ENCODE data around the gene LATS1.
A peak's percentile ranks its signal among the peaks of the same experiment; 100 is the strongest.
"Not testable (repeated sequence)": the region's sequence is repeated elsewhere in the genome, so short reads cannot be mapped to it uniquely, and the experiment has no call there.

The LATS1 gene

DNA sequence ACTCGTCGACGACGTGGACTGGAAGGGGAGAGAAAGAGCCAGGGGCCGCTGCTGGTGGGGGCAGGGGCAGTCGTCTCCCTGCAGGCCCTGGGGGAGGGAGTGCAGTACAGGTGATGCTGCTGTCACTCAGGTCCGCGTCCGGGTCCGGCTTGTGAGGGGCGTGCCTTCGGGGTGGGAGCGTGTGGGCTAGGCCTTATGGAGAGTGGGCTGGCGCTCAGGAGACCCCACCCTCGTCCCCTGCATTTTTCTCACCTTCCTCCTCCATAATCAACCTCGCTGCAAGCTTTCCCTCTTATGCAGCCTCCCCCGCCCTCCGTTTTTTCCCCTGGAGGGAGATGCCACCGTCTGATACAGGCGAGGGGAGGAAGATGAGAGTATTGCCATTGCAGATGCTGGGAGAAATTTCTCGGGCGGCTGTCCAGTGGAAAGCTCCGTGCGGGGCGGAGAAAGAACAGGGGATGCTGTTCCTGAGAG is 32.3 kb upstream of the LATS1 start:
- H3K4me1 ChIP-seq (ENCODE audit: insufficient read depth, low read length) = peaks cover 22% of the 10 kb centered on the region
- H3K9me3 ChIP-seq (ENCODE audit: low read length) = no peaks in the 10 kb centered on the region
- peak overlapping the region; percentile 78 to 86 for H3K4me3 ChIP-seq (ENCODE audit: low read depth in 1 of 2, low read length in 2 of 2)
- H3K27ac ChIP-seq (ENCODE audit: low read depth, low read length) = peak overlapping the region; percentile 81
- peak overlapping the region; percentile 76 for H3K9ac ChIP-seq (ENCODE audit: low read length)
- no peaks in the 10 kb centered on the region for H3K27me3 ChIP-seq (ENCODE audit: control insufficient read depth in 1 of 2, insufficient read depth in 2 of 2, low read length in 2 of 2)
- no peaks in the 10 kb centered on the region for H3K36me3 ChIP-seq (ENCODE audit: insufficient read depth, low read length)

DNA sequence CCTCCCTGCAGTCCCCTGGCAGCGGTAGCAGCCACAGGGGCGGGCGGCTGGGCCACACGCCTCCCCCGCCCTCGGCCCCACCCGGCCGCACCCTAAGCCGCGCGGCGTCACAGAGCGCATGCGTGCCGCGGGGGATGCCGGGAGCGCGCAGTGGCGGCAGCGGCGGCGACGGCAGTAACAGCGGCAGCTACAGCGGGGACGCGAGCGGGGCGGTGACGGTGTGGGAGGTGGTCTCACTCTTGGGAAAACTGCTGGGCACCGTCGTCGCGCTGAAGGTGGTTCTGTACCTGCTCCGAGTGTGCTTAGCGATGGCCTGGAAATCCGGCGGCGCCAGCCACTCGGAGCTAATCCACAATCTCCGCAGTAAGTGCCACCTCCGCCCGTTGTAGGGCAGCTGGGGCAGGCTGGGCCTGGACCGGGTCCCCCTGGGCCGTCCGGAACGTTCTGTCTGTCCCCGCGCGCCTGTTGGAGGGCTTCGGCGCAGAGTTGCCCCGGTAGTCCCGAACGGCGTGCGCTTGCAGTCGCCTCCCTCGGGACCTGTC is 31.8 kb upstream of the LATS1 start, which contains the start of gene PCMT1:
PCMT1 (plus strand) TSS at position 148 of the 542 bp plus-strand sequence; CDS start at position 309, 161 bp downstream.
- H3K9ac ChIP-seq (ENCODE audit: low read length) = peak within 1 kb of the TSS; percentile 76
- no peaks in the 10 kb centered on the region for H3K36me3 ChIP-seq (ENCODE audit: insufficient read depth, low read length)
- no peaks in the 10 kb centered on the region for H3K27me3 ChIP-seq (ENCODE audit: control insufficient read depth in 1 of 2, insufficient read depth in 2 of 2, low read length in 2 of 2)
- peak within 1 kb of the TSS; percentile 78 to 86 for H3K4me3 ChIP-seq (ENCODE audit: low read depth in 1 of 2, low read length in 2 of 2)
- H3K4me1 ChIP-seq (ENCODE audit: insufficient read depth, low read length) = peaks cover 22% of the 10 kb centered on the region
- H3K27ac ChIP-seq (ENCODE audit: low read depth, low read length) = peak within 1 kb of the TSS; percentile 81
- H3K9me3 ChIP-seq (ENCODE audit: low read length) = no peaks in the 10 kb centered on the region

- H3K9me3 ChIP-seq (ENCODE audit: low read length); H3K27me3 ChIP-seq (ENCODE audit: control insufficient read depth in 1 of 2, insufficient read depth in 2 of 2, low read length in 2 of 2); H3K9ac ChIP-seq (ENCODE audit: low read length); H3K36me3 ChIP-seq (ENCODE audit: insufficient read depth, low read length): not testable (repeated sequence)
- H3K4me3 ChIP-seq (ENCODE audit: low read depth in 1 of 2, low read length in 2 of 2) = peak overlapping the region; percentile 78 to 86
- H3K4me1 ChIP-seq (ENCODE audit: insufficient read depth, low read length) = peaks cover 22% of the 10 kb centered on the region
- H3K27ac ChIP-seq (ENCODE audit: low read depth, low read length) = peak overlapping the region; percentile 81
These were observed 31.2 kb upstream of the LATS1 start for GRCh38 chr6:149749082-149749593.

DNA sequence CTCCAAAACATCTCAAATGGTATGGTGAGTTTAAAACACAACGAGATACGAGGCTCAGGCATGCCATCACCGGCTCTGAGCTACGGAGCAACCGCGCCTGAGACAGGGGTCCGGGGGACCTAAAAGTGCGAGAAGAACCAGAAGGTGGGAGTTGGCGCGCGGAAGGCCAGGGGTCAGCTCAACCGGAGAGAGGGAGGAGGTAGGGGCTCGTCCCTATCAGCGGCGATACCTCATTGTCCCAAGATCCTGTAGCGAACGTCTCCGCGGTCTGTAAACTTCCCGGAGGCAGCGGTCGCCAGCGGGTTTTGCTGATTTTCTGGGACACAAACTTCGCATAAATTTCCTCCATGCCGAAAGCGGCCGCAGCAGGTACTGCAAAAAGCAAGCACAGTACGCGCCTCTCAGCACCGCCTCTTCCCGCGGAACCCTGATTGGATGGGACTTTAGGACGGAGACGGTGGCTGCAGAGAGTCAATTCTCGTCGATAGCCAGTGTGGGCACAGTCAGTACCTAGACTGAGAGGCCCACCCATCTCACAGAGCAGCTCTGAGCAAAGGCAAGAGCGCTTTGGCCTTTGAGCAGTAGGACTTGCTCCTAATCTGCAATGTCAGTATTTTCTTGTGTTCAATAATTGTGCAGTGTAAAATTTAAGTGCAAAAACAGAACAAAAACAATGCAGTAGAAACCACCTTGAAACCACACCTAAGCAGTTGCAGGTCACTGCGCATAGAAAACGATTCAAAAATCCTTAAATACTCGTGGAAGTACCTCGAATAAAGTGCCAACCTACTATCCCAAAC is 28.4 kb upstream of the LATS1 start, which contains the start of gene NUP43:
NUP43 (minus strand) TSS at position 383 of the 800 bp plus-strand sequence; CDS start at position 349, 34 bp downstream.
- no peaks in the 10 kb centered on the region for H3K27me3 ChIP-seq (ENCODE audit: control insufficient read depth in 1 of 2, insufficient read depth in 2 of 2, low read length in 2 of 2)
- H3K27ac ChIP-seq (ENCODE audit: low read depth, low read length) = peak within 1 kb of the TSS; percentile 65
- H3K36me3 ChIP-seq (ENCODE audit: insufficient read depth, low read length) = peaks cover 15% of the 10 kb centered on the region
- H3K4me3 ChIP-seq (ENCODE audit: low read depth in 1 of 2, low read length in 2 of 2) = peak within 1 kb of the TSS; percentile 61 to 86
- no peaks in the 10 kb centered on the region for H3K9me3 ChIP-seq (ENCODE audit: low read length)
- peaks cover 18% of the 10 kb centered on the region for H3K4me1 ChIP-seq (ENCODE audit: insufficient read depth, low read length)
- H3K9ac ChIP-seq (ENCODE audit: low read length) = peak within 1 kb of the TSS; percentile 64

GRCh38 chr6:149745252-149745651 is 27.4 kb upstream of the LATS1 start:
- peak overlapping the region; percentile 64 for H3K9ac ChIP-seq (ENCODE audit: low read length)
- H3K27me3 ChIP-seq (ENCODE audit: control insufficient read depth in 1 of 2, insufficient read depth in 2 of 2, low read length in 2 of 2); H3K27ac ChIP-seq (ENCODE audit: low read depth, low read length); H3K9me3 ChIP-seq (ENCODE audit: low read length): not testable (repeated sequence)
- H3K36me3 ChIP-seq (ENCODE audit: insufficient read depth, low read length) = peaks cover 25% of the 10 kb centered on the region
- peak overlapping the region in 1 of 2 donors; percentile 86 for H3K4me3 ChIP-seq (ENCODE audit: low read depth in 1 of 2, low read length in 2 of 2)
- peaks cover 10% of the 10 kb centered on the region for H3K4me1 ChIP-seq (ENCODE audit: insufficient read depth, low read length)

DNA sequence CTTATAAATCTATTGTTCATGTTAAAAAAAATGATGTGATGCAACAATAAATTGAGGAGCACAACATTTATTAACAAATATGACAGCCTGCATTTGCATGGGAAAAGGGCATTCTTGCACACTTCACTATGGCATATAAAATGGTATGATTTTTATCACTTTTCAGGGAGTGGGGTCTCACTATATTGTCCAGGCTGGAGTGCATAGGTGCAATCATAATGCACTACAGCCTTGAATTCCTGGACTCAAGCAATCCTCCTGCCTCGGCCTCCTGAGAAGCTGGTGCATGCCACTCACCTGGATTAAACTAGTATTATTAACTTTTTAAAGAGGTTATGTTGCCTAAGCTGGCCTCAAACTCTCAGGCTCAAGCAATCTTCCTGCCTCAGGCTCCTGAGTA is 17.0 kb upstream of the LATS1 start:
- H3K27ac ChIP-seq (ENCODE audit: low read depth, low read length) = no peak overlapping the region
- H3K9ac ChIP-seq (ENCODE audit: low read length) = no peak overlapping the region
- peaks cover 42% of the 10 kb centered on the region for H3K36me3 ChIP-seq (ENCODE audit: insufficient read depth, low read length)

DNA sequence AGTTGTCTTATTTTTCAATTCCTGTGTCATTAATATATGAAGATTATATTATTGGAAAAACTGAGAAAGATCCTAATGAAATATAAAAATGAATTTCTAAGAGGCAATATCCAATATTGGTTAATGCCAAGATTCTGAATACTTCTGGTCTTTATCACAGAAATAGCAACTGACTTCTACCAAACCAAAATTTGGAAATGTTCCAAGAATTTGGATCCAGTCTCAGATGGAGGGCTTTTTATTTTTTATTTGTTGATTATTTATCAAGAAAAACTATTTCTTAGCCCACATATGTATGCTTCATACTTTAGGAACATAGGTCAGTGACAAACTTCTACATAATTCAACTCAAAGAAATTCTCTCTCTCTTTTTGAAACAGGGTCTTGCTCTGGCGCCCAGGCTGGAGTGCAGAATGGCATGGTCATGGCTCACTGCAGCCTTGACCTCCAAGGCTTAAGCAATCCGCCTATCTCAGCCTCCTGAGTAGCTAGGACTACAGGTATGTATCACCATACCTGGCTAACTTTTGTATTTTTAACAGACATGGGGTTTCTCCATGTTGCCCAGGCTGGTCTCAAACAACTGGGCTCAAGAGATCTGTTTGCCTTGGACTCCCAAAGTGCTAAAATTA is 15.3 kb upstream of the LATS1 start:
- Histone ChIP-seq H3K36me3 (ENCODE audit: insufficient read depth, low read length) (peaks cover 43% of the 10 kb centered on the region), H3K4me3 (ENCODE audit: low read depth in 1 of 2, low read length in 2 of 2) (no peak overlapping the region), H3K27me3 (ENCODE audit: control insufficient read depth in 1 of 2, insufficient read depth in 2 of 2, low read length in 2 of 2) (no peaks in the 10 kb centered on the region), H3K4me1 (ENCODE audit: insufficient read depth, low read length) (no peaks in the 10 kb centered on the region), H3K27ac (ENCODE audit: low read depth, low read length) (no peak overlapping the region), H3K9ac (ENCODE audit: low read length) (no peak overlapping the region), H3K9me3 (ENCODE audit: low read length) (no peaks in the 10 kb centered on the region)

More for the DNA sequence above, 17.0 kb upstream of the LATS1 start:
- no peaks in the 10 kb centered on the region for H3K27me3 ChIP-seq (ENCODE audit: control insufficient read depth in 1 of 2, insufficient read depth in 2 of 2, low read length in 2 of 2)
- H3K4me3 ChIP-seq (ENCODE audit: low read depth in 1 of 2, low read length in 2 of 2) = no peak overlapping the region
- H3K9me3 ChIP-seq (ENCODE audit: low read length) = no peaks in the 10 kb centered on the region
- H3K4me1 ChIP-seq (ENCODE audit: insufficient read depth, low read length) = no peaks in the 10 kb centered on the region

DNA sequence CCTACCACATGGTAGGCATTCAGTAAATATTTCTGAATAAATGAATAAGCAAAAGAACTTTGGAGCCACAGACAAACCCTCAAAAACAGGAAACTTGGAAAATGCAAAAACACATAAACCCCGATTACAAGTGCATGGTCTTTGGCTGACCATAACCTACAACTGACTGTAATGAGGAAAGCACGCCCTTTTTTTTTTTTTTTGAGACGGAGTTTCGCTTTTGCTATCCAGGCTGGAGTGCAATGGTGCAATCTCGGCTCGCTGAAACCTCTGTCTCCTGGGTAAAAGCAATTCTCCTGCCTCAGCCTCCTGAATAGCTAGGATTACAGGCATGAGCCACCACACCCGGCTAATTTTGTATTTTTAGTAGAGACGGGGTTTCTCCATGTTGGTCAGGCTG is 11.9 kb upstream of the LATS1 start:
- Histone ChIP-seq H3K9me3 (ENCODE audit: low read length) (no peaks in the 10 kb centered on the region), H3K36me3 (ENCODE audit: insufficient read depth, low read length) (peaks cover 46% of the 10 kb centered on the region), H3K4me3 (ENCODE audit: low read depth in 1 of 2, low read length in 2 of 2) (no peak overlapping the region), H3K27me3 (ENCODE audit: control insufficient read depth in 1 of 2, insufficient read depth in 2 of 2, low read length in 2 of 2) (no peaks in the 10 kb centered on the region), H3K4me1 (ENCODE audit: insufficient read depth, low read length) (no peaks in the 10 kb centered on the region), H3K27ac (ENCODE audit: low read depth, low read length) (no peak overlapping the region), H3K9ac (ENCODE audit: low read length) (no peak overlapping the region)

DNA sequence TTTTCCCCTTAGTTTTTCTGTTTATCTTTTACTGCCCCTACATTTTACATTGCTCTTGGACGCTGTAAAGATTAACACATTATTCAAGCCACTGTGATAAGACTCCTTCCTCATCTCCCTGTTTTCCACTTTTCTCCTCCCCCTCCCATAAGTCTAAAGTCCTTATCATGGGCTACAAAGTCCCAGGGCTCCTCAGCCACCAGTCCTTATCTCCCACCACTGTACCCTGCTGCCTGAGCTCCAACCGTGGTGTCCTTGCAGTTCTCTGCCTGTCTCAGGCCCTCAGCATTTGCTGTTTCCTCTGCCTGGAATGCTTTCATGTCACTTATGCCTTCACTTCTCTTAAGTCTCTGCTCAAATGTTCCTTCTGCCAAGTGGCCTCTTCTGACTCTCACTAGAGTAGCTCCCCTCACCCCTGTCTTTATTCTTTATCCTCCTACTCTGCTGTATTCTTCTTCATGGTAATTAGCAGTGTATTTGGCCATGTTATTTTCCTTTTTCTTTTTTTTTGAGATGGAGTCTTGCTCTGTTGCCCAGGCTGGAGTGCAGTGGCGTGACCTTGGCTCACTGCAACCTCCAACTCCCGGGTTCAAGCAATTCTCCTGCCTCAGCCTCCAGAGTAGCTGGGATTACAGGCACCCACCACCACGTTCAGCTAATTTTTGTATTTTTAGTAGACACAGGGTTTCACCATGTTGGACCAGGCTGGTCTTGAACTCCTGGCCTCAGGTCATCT is 10.8 kb upstream of the LATS1 start:
- H3K4me3 ChIP-seq (ENCODE audit: low read depth in 1 of 2, low read length in 2 of 2) = no peak overlapping the region
- no peak overlapping the region for H3K9ac ChIP-seq (ENCODE audit: low read length)
- H3K4me1 ChIP-seq (ENCODE audit: insufficient read depth, low read length) = no peaks in the 10 kb centered on the region
- H3K36me3 ChIP-seq (ENCODE audit: insufficient read depth, low read length) = peaks cover 46% of the 10 kb centered on the region
- H3K9me3 ChIP-seq (ENCODE audit: low read length) = no peaks in the 10 kb centered on the region
- no peaks in the 10 kb centered on the region for H3K27me3 ChIP-seq (ENCODE audit: control insufficient read depth in 1 of 2, insufficient read depth in 2 of 2, low read length in 2 of 2)
- no peak overlapping the region for H3K27ac ChIP-seq (ENCODE audit: low read depth, low read length)

- Histone ChIP-seq H3K4me3 (ENCODE audit: low read depth in 1 of 2, low read length in 2 of 2) (no peak overlapping the region), H3K36me3 (ENCODE audit: insufficient read depth, low read length) (peaks cover 42% of the 10 kb centered on the region), H3K9ac (ENCODE audit: low read length) (no peak overlapping the region), H3K4me1 (ENCODE audit: insufficient read depth, low read length) (no peaks in the 10 kb centered on the region), H3K9me3 (ENCODE audit: low read length) (no peaks in the 10 kb centered on the region), H3K27me3 (ENCODE audit: control insufficient read depth in 1 of 2, insufficient read depth in 2 of 2, low read length in 2 of 2) (no peaks in the 10 kb centered on the region), H3K27ac (ENCODE audit: low read depth, low read length) (no peak overlapping the region)
These were observed 10.0 kb upstream of the LATS1 start for GRCh38 chr6:149727793-149728498.
